NCI-H2107 treated with DMSO at 0.1 percent for 48 hours (cell line): ENCODE data around the gene PDCL3.

ENCODE experiments used
- DNase-seq: peaks from one replicate; lab custom pipeline; 2025; ENCODE audit not compliant: unreplicated experiment; lab: John Stamatoyannopoulos, UW

Gene PDCL3

DNA sequence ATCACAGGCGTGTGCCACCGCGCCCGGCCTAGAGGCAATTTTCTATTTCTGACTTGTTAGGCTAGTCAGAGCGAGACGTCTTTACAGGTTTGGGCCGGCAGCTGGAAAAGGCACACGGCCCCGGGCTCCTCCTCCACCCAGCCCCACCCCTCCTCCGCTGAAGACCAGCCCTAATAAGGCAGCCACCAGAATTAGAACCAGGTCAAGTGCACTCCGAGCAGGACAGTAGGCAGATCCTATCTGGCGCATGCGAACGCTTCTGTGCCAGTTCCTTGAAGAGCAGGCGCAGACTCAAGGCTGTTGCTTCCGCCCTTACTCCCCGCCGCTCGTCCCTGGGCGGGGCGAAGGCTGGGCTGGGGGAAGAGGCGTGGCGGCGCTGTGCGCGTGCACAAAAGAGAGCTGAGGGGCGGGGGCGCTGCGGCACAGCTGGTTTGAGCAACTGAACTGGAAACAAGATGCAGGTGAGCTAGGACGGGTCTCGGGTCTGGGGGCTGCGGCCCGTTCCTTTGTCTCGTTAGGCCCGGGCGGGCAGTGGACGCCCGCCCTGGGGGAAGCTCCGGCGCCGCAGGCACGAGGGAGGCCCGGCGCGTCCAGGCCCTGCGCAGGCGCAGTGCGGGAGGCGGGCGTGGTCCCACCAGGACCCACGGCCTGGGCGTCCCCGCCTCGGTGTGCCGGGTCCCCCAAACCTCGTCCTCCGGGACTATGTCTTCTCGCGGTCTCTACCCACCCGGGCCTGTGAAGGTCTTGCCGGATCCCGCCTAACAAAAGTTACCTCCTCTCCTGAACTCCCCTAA, at the start of gene PDCL3:
TSS of gene PDCL3 (plus strand) at position 381 of the 794 bp plus-strand sequence. CDS start at position 456, 75 bp downstream.
- peak; percentile 86 for DNase-seq

DNA sequence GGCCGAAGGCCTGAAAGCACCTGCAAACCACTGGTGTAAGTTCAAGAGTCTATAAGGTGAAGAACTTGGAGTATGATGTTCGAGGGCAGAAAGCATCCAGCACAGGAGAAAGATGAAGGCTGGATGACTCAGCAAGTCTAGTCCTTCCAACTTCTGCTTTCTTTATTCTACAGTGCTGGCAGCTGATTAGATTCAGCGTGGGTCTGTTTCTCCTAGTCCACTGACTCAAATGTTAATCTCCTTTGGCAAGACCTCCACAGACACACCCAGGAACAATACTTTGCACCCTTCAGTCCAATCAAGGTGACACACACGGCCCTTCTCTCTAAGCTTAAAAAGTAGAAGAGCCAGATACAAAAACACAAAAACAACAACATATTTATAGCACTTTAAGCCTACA, 49.1 kb upstream of the PDCL3 start:
- no peak for DNase-seq

GRCh38 chr2:100517556-100517955, 45.2 kb upstream of the PDCL3 start:
- DNase-seq, result no peak

DNA sequence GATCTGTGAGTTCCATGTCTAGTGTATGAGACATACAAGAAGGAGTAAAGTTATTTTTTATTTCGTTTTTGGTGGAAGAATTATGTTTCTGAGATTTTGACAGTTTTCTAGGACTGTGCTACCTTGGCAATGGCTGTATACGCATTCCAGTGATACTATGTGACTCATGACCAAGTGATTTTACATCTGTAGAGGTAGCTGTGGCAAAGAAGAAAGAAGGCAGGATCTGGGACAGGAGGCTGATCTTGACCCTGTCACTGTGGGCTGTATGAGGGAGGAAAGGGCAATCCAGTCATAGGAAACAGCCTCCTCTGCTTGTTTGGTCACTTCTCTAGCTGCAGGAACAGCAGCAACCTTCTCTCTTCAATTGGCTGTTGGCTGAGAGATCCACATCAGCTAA, 44.0 kb upstream of the PDCL3 start:
- DNase-seq, result no peak

- no peak for DNase-seq
These were observed 42.6 kb upstream of the PDCL3 start for GRCh38 chr2:100520224-100520623.

DNA sequence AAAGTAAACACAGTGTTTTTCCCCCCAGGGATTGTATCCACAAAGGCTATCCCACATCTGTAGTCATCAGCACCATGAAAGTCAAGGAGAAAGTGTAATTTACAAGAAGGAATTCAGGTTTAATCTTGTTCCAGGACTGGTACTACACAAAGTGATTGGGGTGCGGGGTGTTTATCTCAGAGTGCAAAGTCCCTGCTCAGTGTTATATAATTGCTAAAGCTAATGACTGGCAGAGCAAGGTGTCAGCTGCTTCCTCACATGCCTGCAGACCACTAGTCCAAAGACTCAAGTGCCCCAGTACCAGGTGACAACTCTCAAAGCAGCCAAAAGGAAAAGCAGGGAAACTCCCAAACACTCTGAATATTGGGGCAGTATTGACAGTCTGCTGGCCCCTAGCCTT, 40.4 kb upstream of the PDCL3 start:
- no peak for DNase-seq

- DNase-seq, result no peak
These were observed 38.5 kb upstream of the PDCL3 start for GRCh38 chr2:100524331-100524730.

DNA sequence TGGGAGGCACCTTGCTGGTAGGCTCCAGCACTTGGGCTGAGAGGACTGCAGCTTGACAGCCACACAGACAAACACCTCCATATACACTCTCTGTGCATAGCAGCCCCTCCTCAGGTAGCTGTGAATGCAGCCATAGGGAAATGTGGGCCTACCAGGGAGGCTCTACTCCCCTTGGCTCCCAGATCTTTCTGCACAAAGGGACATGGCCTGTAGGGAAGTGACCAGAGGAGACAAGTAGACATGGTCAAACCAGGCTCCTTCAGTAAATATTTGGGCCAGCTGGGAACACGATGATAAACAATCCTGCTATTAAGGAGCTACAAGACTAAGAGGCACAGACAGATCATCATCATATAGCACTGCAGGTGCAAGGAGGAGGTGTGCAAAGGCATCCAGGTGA, 35.9 kb upstream of the PDCL3 start:
- DNase-seq, result no peak

GRCh38 chr2:100527440-100528015, 35.3 kb upstream of the PDCL3 start:
- no peak for DNase-seq

DNA sequence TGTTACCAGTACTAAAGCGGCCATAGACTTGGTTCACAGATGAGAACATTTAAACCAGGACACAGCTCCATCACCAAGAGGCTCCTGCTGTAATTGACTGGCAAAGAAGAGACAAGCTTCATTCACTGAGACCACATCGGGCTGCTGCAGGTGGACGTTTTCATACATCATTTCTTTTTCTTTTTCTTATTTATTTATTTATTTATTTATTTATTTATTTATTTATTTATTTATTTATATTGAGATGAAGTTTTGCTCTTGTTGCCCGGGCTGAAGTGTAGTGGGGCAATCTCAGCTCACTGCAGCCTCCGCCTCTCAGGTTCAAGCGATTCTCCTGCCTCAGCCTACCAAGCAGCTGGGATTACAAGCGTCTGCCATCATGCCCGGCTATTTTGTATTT, 33.6 kb upstream of the PDCL3 start:
- DNase-seq, result no peak

- DNase-seq, result no peak
These were observed 32.9 kb upstream of the PDCL3 start for GRCh38 chr2:100529900-100530299.

DNA sequence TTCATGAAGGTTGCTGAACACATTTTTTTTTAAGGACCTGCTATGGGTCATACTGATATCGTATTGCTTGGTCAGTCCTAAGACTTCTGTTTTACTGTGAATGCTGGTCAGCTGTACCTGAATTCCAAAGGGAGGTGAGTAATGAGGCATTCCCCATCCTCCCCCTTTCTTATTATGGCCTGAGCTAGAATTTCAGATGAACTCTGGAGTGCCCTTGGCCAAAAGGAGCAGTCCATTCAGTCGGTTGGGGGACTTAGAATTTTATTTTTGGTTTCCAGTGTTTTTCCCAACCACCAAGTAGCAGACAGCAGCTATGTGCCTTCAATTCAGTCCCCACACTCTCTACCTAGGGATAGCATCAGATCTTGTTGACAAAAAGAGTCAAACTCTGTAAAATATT, 26.9 kb upstream of the PDCL3 start:
- no peak for DNase-seq

DNA sequence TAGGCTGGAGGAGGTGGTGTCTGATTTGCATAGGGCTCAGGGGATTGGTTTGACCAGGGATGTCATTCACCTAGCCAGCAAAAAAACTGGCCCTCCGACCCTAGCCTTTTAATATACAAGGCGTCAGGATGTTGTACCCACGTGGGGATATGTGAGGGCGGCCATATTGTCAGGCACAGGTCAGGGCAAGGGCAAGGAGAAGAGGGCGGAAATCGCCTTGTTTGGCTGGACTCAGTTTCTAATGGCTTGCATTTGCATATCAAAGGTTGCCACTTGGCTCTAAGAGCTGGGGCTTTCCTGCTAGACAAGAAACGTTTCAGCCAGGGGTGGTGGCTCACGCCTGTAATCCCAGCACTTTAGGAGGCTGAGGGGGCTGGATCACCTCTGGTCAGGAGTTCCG, 24.9 kb upstream of the PDCL3 start:
- no peak for DNase-seq

DNA sequence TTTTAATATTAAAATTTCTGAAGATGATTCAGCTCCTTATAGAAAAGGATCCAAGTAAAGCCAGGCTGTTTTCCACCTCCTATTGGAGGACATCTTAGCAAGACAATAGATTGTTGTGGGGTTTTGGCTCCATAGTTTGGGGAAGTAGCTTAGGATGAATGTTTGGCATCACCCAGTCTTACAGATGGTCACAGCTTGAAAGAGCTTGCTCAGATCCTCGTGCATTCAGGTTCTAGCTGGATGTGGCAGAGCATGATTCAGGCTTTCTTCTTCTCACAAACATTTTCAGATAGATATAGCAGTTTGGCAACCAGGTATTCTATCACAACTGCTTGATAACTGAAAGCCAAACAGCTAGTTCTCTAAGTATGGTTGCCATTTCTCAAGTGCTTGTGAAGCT, 23.6 kb upstream of the PDCL3 start:
- no peak for DNase-seq

- no peak for DNase-seq
These were observed 21.4 kb upstream of the PDCL3 start for GRCh38 chr2:100541404-100541803.

GRCh38 chr2:100542418-100542817, 20.4 kb upstream of the PDCL3 start:
- no peak for DNase-seq

DNA sequence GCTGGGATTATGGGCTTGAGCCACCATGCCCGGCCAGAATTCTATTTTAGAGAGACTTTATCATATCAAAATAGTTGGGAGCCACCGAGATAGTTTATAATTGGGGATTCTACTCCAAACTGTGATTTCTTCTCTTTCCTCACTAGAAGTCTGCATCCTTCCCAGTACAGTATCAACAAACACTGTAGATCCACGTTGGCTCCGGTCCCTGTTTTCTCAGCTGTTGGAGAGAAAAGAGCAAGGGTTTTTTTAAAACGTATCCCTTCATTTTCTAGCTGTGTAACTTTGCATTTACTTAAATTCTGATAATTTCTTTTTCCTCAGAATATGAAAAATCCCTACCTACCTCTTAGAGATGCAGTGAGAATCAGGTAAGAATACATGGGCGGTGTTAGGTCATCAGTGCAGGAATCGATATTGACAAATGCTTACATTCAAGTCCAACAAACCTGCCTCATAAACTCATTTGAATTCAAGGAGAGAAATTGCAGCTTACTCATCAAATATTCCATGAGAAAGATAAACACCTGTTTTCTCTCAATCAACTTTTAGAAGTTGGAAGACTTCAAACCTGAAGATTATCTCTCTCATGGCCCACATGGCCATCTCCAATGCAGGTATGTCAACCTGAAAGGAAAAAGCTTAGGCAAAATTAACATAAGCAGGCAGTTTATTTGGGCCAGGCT, 17.7 kb upstream of the PDCL3 start:
- DNase-seq, result no peak

DNA sequence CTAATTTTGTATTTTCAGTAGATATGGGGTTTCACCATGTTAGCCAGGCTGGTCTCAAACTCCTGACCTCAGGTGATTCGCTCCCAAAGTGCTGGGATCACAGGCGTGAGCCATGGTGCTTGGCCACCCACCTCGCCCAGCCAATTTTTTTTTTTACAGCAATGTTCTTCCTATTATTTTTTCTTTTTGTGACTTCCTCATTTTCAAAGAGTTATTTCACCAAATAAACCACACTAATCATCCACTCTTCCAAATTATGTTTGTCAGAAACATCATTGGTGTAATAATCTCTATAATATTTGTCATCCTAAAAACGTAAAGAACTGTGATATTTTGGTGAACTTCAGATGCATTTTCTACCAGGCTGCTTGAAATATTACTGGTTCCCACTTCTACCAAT, 16.3 kb upstream of the PDCL3 start:
- no peak for DNase-seq

GRCh38 chr2:100548771-100549170, 14.0 kb upstream of the PDCL3 start:
- DNase-seq, result no peak

- no peak for DNase-seq
These were observed 11.5 kb upstream of the PDCL3 start for GRCh38 chr2:100551303-100551702.

DNA sequence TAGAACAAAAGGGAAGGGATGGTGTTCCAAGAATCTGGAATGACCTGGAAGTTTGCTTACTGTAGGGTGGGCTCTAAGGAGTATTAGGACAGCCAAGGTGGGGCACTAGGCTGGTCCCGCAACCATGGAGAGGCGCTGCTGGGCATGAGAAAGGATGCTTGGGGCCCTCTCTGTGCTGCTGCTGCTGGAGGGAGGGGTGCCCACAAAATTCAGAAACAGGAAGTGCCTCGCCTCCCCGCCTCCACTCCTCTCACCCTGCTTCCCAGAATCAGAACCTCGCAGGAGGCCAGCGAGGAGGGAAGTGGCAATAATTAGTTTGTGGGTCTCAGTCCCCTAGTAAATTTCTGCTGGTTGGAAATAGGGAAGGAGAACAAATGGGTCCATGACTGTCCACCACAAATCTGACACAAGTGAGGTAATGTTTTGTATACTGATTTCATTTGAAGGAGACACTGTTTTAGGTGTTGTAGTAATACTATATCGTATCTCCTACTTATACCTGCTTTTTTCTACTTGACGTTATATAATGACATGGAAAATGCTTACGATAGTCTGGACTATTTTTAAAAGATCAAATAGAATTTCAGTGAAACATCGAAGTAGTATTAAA, 7.9 kb upstream of the PDCL3 start:
- no peak for DNase-seq

- no peak for DNase-seq
These were observed 6.0 kb upstream of the PDCL3 start for GRCh38 chr2:100556746-100557145.
